Adrenal gland (tissue), 12 donors: ENCODE results near the gene OR10J1. TPM values are rescaled to one million over a fixed set of nuclear protein-coding genes. Genes with fewer than 3 reads are reported as not detected.
"Not testable (repeated sequence)": the region's sequence is repeated elsewhere in the genome, so short reads cannot be mapped to it uniquely, and the experiment has no call there.

Experiments used
- DNase-seq, 7 donors: peaks; one replicate each; pipeline ENCODE4 v3.0.0-alpha.2; 2019 to 2020
- H3K27ac ChIP-seq, 5 donors: fragments of 200-600 bp; sonication (generic) in 4 of 5; 1 replicate in 3 of 5; 2 replicates in 2 of 5; pipeline versions ENCODE4 v1.5.1 to v1.8.0; 2016 to 2020; ENCODE audit warnings: mild to moderate bottlenecking in 1 of 5
- H3K27me3 ChIP-seq: fragments of 200-600 bp; 2 replicates; pipeline ENCODE4 v1.8.0; 2021
- H3K36me3 ChIP-seq, 2 donors: fragments of 200-600 bp; replicated peaks in 1 of 2; 1 replicate in 1 of 2; 2 replicates in 1 of 2; pipeline versions ENCODE4 v1.5.1 to v1.8.0; 2018 to 2022
- H3K4me1 ChIP-seq, 2 donors: fragments of 200-600 bp; replicated peaks in 1 of 2; 1 replicate in 1 of 2; 2 replicates in 1 of 2; pipeline versions ENCODE4 v1.5.1 to v1.8.0; 2018 to 2021
- H3K4me3 ChIP-seq, 4 donors: fragments of 200-600 bp; sonication (generic) in 3 of 4; one replicate each; pipeline ENCODE4 v1.5.1; 2016 to 2018
- H3K9me3 ChIP-seq, 3 donors: fragments of 200-600 bp; sonication (generic) in 1 of 3; replicated peaks in 1 of 3; 1 replicate in 2 of 3; 2 replicates in 1 of 3; pipeline versions ENCODE4 v1.5.1 to v1.8.0; 2016 to 2021
- POLR2A ChIP-seq, 2 donors: fragments of 450-650 bp; IDR thresholded peaks; one replicate each; pipeline ENCODE4 v1.6.1; 2017; ENCODE audit warnings: antibody characterized with exemption in 2 of 2, mild to moderate bottlenecking in 2 of 2, moderate library complexity in 1 of 2
- WGBS, 4 donors: extraction: QIAGEN DNeasy Blood & Tissue Kit in 2 of 4; methylation state at CpG; one replicate each; pipeline versions ENCODE4 v1.1.5 to v1.1.7; 2013 to 2017; 5-methylcytosine and 5-hydroxymethylcytosine counted together
- intact Hi-C, 2 donors: fragments of 100-400 bp; cut with DNase I; formaldehyde crosslinking; loops; one replicate each; pipeline versions ENCODE4 v1.14.1 to v1.15.0; 2022 to 2023
- polyA plus RNA-seq, 3 donors: library from polyadenylated mRNA; stranded (reverse); fragments of 200-250 nt in 2 of 3; fragments of 350-450 nt in 1 of 3; fragmentation: Illumina TruSeq in 1 of 3; extraction: RNeasy Lipid Tissue Mini Kit (QIAGEN cat#74804) in 1 of 3; gene quantifications; one replicate each; pipeline ENCODE4 v1.2.3, GENCODE V29; 2013 to 2014
- total RNA-seq, 9 donors: library from RNA; depleted of rRNA in 4 of 9; stranded (reverse); fragments of >200 nt in 4 of 9; fragments of 120-200 nt in 1 of 9; fragmentation: NEBNext Ultra II Directional in 1 of 9; extraction: Animal tissue kit (Norgen Biotek cat#: 25700) in 1 of 9; gene quantifications; one replicate each; pipeline versions ENCODE4 v1.1.0 to v1.2.4, GENCODE V29; 2013 to 2023
- TF ChIP-seq, protein P1 (sequence below), 6 experiments: fragments of 450-650 bp in 4 of 6; fragments of 200-600 bp in 2 of 6; sonication (generic) in 1 of 6; IDR thresholded peaks; 1 replicate in 5 of 6; 2 replicates in 1 of 6; pipeline versions ENCODE4 v1.5.1 to v1.8.0; 2016 to 2021; ENCODE audit warnings: antibody characterized with exemption in 6 of 6, mild to moderate bottlenecking in 2 of 6, moderate library complexity in 1 of 6
- donor health status: healthy with polysubstance abuse.
- donor health status: Bipolar disorder and iron deficiency.
- donor health status: DM: yes; HTN: yes; CAD: no.
- donor health status: DM: no; HTN: no; CAD: no.
- donor health status: DM: no; HTN: no; CAD: no.
- donor health status: DM: yes; HTN: yes; CAD: no.

OR10J1 gene
- total and polyA plus RNA-seq, 12 donors, result not detected

DNA sequence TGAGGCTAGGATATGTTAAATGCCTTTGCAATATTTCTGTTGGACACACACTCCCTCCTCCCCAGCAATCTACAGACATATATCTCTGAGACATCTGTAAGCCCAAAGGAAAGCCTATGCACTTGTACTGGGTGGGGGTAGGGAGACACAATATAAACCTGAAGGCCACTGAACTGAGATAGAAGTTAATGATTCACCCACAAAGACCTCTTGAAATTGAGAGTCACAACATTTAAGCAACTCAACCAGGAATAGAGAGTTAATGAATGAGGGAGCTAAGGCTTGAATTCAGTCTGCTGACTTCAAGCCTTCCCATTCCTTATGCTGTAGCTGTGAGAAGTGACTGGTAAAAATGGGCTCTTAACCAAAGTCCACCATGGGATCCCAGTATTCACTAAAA is 5.0 kb downstream of the OR10J1 start:
- Histone ChIP-seq H3K4me3 (no peak overlapping the region), H3K9me3 (no peaks in the 10 kb centered on the region), H3K4me1 (no peaks in the 10 kb centered on the region), H3K27ac (no peak overlapping the region), H3K36me3 (no peaks in the 10 kb centered on the region), H3K27me3 (no peaks in the 10 kb centered on the region)
- TF ChIP-seq POLR2A (IDR thresholded peaks at IDR 0.05), result no peak
- TF ChIP-seq, protein P1, sequence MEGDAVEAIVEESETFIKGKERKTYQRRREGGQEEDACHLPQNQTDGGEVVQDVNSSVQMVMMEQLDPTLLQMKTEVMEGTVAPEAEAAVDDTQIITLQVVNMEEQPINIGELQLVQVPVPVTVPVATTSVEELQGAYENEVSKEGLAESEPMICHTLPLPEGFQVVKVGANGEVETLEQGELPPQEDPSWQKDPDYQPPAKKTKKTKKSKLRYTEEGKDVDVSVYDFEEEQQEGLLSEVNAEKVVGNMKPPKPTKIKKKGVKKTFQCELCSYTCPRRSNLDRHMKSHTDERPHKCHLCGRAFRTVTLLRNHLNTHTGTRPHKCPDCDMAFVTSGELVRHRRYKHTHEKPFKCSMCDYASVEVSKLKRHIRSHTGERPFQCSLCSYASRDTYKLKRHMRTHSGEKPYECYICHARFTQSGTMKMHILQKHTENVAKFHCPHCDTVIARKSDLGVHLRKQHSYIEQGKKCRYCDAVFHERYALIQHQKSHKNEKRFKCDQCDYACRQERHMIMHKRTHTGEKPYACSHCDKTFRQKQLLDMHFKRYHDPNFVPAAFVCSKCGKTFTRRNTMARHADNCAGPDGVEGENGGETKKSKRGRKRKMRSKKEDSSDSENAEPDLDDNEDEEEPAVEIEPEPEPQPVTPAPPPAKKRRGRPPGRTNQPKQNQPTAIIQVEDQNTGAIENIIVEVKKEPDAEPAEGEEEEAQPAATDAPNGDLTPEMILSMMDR (IDR thresholded peaks at IDR 0.05), result no peak
- intact Hi-C loops, result no loop called here
- DNase-seq, result no peak

DNA sequence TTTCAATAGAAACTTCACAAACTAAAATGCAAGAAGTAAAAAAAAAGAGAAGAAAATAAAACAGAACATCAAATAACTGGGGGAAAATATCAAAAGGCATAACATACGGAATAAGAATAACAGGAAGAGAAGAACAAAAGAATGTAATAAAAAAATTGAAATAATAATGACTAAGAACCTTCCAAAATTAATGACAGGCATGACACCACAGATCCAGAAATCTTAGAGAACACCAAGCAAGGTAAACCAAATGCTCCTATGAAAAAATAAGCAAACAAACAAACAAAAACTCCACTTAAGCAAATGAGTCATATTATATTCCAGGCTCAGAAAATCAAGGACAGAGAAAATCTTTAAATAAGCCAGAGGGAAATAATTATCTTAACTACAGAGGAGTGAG is 8.7 kb downstream of the OR10J1 start:
- intact Hi-C loops, result no loop called here
- WGBS, 4 donors, result 54 to 67% (median 66%) methylated on average over 1 of the region's 1 CpG

DNA sequence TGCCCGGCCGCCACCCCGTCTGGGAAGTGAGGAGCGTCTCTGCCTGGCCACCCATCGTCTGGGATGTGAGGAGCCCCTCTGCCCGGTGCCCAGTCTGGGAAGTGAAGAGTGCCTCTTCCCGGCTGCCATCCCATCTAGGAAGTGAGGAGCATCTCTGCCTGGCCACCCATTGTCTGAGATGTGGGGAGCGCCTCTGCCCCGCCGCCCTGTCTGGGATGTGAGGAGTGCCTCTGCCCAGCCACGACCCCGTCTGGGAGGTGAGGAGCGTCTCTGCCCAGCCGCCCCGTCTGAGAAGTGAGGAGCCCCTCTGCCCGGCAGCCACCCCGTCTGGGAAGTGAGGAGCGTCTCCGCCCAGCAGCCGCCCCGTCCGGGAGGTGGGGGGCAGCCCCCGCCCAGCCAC is 10.1 kb downstream of the OR10J1 start:
- H3K9me3 ChIP-seq, H3K36me3 ChIP-seq, intact Hi-C loops, H3K4me1 ChIP-seq, H3K4me3 ChIP-seq, H3K27me3 ChIP-seq, DNase-seq, H3K27ac ChIP-seq: not testable (repeated sequence)
- WGBS, 4 donors, result 87 to 89% methylated on average over 4 to 20 of the region's 23 CpGs; no CpG with 5 or more reads in 2 of the 4 donors

More for the DNA sequence above, 8.7 kb downstream of the OR10J1 start:
- Histone ChIP-seq H3K27me3 (no peaks in the 10 kb centered on the region), H3K36me3 (no peaks in the 10 kb centered on the region), H3K4me1 (no peaks in the 10 kb centered on the region), H3K4me3 (no peak overlapping the region), H3K9me3 (peaks cover 0 to 5% (median 0%) of the 10 kb centered on the region in 3 donors), H3K27ac (no peak overlapping the region)
- TF ChIP-seq, protein P1 (IDR thresholded peaks at IDR 0.05), result no peak
- no peak for TF ChIP-seq POLR2A (IDR thresholded peaks at IDR 0.05)
- DNase-seq, result no peak

DNA sequence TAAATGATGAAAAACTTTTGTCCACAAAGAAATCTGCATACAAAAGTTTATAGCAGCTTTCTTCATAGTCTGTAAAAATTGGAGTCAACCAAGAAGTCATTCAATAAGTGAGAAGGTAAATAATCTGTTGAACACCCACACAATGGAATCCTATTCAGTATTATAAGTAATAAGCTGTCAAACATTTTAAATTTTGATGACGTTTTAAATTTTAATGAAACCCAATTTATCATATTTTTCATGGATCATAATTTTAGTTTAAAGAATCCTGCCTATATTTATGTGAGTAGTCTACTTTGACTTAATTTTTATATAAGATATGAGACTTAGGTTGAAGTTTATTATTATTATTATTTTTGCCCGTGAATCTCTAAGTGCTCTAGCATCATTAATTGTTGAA is 20.0 kb downstream of the OR10J1 start:
- no peak for DNase-seq
- TF ChIP-seq, protein P1 (IDR thresholded peaks at IDR 0.05), result no peak
- TF ChIP-seq POLR2A (IDR thresholded peaks at IDR 0.05), result no peak
- WGBS, 4 donors, result 65 to 72% (median 66%) methylated on average over 2 of the region's 2 CpGs
- intact Hi-C loops, result no loop called here
- no peak overlapping the region for H3K4me3 ChIP-seq
- peaks cover 0 to 11% (median 0%) of the 10 kb centered on the region in 3 donors for H3K9me3 ChIP-seq
- H3K27ac ChIP-seq, result no peak overlapping the region
- H3K36me3 ChIP-seq, result no peaks in the 10 kb centered on the region
- H3K4me1 ChIP-seq, result no peaks in the 10 kb centered on the region
- no peaks in the 10 kb centered on the region for H3K27me3 ChIP-seq

DNA sequence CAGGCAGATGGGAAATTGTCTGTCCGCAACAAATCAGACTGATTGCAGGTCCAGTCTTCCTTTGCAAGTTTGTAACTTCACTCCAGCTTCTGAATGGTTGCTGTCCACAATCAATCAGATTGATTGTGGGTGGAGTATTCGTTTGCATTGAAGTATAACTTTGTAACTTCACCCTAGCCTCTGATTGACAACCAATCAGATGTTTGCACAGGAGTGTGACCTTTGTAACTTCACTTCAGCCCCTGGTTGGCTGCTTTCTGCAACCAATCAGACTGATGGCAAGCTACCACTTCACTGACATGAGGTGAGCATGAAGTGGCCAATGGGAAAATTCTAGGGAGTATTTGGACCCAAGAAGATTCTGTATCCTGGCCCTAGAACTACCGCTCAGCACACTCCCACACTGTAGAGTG is 25.7 kb downstream of the OR10J1 start:
- no peak for DNase-seq
- H3K9me3 ChIP-seq, result peaks cover 0 to 11% (median 0%) of the 10 kb centered on the region in 3 donors
- 59 to 86% (median 78%) methylated on average over 3 of the region's 3 CpGs for WGBS, 4 donors
- no peaks in the 10 kb centered on the region for H3K36me3 ChIP-seq
- no peak overlapping the region for H3K27ac ChIP-seq
- no peak for TF ChIP-seq POLR2A (IDR thresholded peaks at IDR 0.05)
- TF ChIP-seq, protein P1 (IDR thresholded peaks at IDR 0.05), result no peak
- intact Hi-C loops, result no loop called here
- no peaks in the 10 kb centered on the region for H3K4me1 ChIP-seq
- H3K27me3 ChIP-seq, result no peaks in the 10 kb centered on the region
- no peak overlapping the region for H3K4me3 ChIP-seq
